Lower leg skin (tissue), 4 donors: ENCODE data around the gene SLC2A4. TPM values are rescaled to one million over a fixed set of nuclear protein-coding genes. Genes with fewer than 3 reads are reported as not detected.

Experiments used
- DNase-seq, 2 donors: peaks; one replicate each; pipeline ENCODE4 v3.0.0-alpha.2; 2019; ENCODE audit warnings: low spot score in 2 of 2
- H3K4me3 ChIP-seq: fragments of 200-600 bp; sonication (generic); 2 replicates; pipeline ENCODE4 v1.5.1; 2017; ENCODE audit warnings: mild to moderate bottlenecking, low read depth; ENCODE audit not compliant: poor library complexity, severe bottlenecking
- CTCF ChIP-seq, 3 donors: fragments of 450-650 bp; IDR thresholded peaks; one replicate each; pipeline ENCODE4 v1.5.1; 2016; ENCODE audit warnings: antibody characterized with exemption in 3 of 3, mild to moderate bottlenecking in 3 of 3, moderate library complexity in 2 of 3
- POLR2A ChIP-seq, 2 donors: fragments of 450-650 bp; IDR thresholded peaks; one replicate each; pipeline ENCODE4 v1.6.1; 2016 to 2017; ENCODE audit warnings: antibody characterized with exemption in 2 of 2, mild to moderate bottlenecking in 1 of 2, moderate library complexity in 1 of 2
- WGBS, 2 donors: methylation state at CpG; one replicate each; pipeline ENCODE4 v1.1.5; 2018; 5-methylcytosine and 5-hydroxymethylcytosine counted together
- intact Hi-C: fragments of 100-400 bp; cut with DNase I; formaldehyde crosslinking; loops from one replicate; pipeline ENCODE4 v1.15.0; 2023; ENCODE audit warnings: low total_unique reads
- total RNA-seq, 4 donors: library from RNA; depleted of rRNA; stranded (reverse); fragments of >200 nt; gene quantifications; one replicate each; pipeline ENCODE4 v1.1.0, GENCODE V29; 2016

Gene SLC2A4
- total RNA-seq, 4 donors from 2014 or later = 4.3 to 13.6 (median 8.4) TPM

GRCh38 chr17:7309628-7310027 is 28.1 kb downstream of the SLC2A4 start:
- no peak for DNase-seq
- intact Hi-C loops = no loop called here
- TF ChIP-seq CTCF (IDR thresholded peaks at IDR 0.05) (no peak), POLR2A (IDR thresholded peaks at IDR 0.05) (no peak)
- WGBS, 2 donors = 81 to 86% methylated on average over 12 of the region's 12 CpGs
- H3K4me3 ChIP-seq = no peak overlapping the region

- 74 to 81% methylated on average over 7 of the region's 7 CpGs for WGBS, 2 donors
- DNase-seq = no peak
- intact Hi-C loops = no loop called here
- TF ChIP-seq CTCF (IDR thresholded peaks at IDR 0.05) (no peak), POLR2A (IDR thresholded peaks at IDR 0.05) (no peak)
- no peak overlapping the region for H3K4me3 ChIP-seq
These were observed 29.7 kb downstream of the SLC2A4 start for GRCh38 chr17:7311110-7311705.

GRCh38 chr17:7312432-7313087 is 31.0 kb downstream of the SLC2A4 start:
- no peak for TF ChIP-seq CTCF (IDR thresholded peaks at IDR 0.05)
- no peak for TF ChIP-seq POLR2A (IDR thresholded peaks at IDR 0.05)
- no peak overlapping the region for H3K4me3 ChIP-seq
- DNase-seq = no peak
- WGBS, 2 donors = 71 to 79% methylated on average over 7 of the region's 7 CpGs
- intact Hi-C loops = no loop called here

GRCh38 chr17:7313088-7313889 is 31.8 kb downstream of the SLC2A4 start:
- no peak overlapping the region for H3K4me3 ChIP-seq
- intact Hi-C loops = no loop called here
- TF ChIP-seq CTCF (IDR thresholded peaks at IDR 0.05) (no peak), POLR2A (IDR thresholded peaks at IDR 0.05) (no peak)
- DNase-seq = no peak
- 84 to 90% methylated on average over 7 of the region's 7 CpGs for WGBS, 2 donors

GRCh38 chr17:7313890-7314718 is 32.6 kb downstream of the SLC2A4 start:
- no peak for TF ChIP-seq POLR2A (IDR thresholded peaks at IDR 0.05)
- TF ChIP-seq CTCF (IDR thresholded peaks at IDR 0.05) = no peak
- WGBS, 2 donors = 46 to 48% methylated on average over 9 of the region's 9 CpGs
- H3K4me3 ChIP-seq = peak overlapping the region; percentile 67
- intact Hi-C loops = no loop called here
- DNase-seq = no peak
